ENCODE data around the gene OR5C1.

GRCh38 chr9:122814545-122814944 lies 25.8 kb downstream of the OR5C1 start:
- TF ChIP-seq, protein P1, sequence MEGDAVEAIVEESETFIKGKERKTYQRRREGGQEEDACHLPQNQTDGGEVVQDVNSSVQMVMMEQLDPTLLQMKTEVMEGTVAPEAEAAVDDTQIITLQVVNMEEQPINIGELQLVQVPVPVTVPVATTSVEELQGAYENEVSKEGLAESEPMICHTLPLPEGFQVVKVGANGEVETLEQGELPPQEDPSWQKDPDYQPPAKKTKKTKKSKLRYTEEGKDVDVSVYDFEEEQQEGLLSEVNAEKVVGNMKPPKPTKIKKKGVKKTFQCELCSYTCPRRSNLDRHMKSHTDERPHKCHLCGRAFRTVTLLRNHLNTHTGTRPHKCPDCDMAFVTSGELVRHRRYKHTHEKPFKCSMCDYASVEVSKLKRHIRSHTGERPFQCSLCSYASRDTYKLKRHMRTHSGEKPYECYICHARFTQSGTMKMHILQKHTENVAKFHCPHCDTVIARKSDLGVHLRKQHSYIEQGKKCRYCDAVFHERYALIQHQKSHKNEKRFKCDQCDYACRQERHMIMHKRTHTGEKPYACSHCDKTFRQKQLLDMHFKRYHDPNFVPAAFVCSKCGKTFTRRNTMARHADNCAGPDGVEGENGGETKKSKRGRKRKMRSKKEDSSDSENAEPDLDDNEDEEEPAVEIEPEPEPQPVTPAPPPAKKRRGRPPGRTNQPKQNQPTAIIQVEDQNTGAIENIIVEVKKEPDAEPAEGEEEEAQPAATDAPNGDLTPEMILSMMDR (IDR thresholded peaks at IDR 0.05; ENCODE audit: low read length), result no peak
- no peak for TF ChIP-seq EZH2 (optimal IDR thresholded peaks at IDR 0.05; ENCODE audit: low read depth, low read length)
- no peak for TF ChIP-seq EZH2phosphoT487 (IDR thresholded peaks at IDR 0.05; ENCODE audit: low read length)

All from MM.1S (cell line).